HG03354 (cell line): ENCODE results near the gene RNF224.
A peak's percentile ranks its signal among the peaks of the same experiment; 100 is the strongest.
"Not testable (repeated sequence)": the region's sequence is repeated elsewhere in the genome, so short reads cannot be mapped to it uniquely, and the experiment has no call there.

Experiments used
- ATAC-seq: cut with Tn5 transposase; IDR thresholded peaks from one replicate; pipeline ENCODE4 v1.9.1; 2021; ENCODE audit warnings: mild to moderate bottlenecking; ENCODE audit not compliant: unreplicated experiment, poor library complexity, severe bottlenecking

The RNF224 gene

DNA sequence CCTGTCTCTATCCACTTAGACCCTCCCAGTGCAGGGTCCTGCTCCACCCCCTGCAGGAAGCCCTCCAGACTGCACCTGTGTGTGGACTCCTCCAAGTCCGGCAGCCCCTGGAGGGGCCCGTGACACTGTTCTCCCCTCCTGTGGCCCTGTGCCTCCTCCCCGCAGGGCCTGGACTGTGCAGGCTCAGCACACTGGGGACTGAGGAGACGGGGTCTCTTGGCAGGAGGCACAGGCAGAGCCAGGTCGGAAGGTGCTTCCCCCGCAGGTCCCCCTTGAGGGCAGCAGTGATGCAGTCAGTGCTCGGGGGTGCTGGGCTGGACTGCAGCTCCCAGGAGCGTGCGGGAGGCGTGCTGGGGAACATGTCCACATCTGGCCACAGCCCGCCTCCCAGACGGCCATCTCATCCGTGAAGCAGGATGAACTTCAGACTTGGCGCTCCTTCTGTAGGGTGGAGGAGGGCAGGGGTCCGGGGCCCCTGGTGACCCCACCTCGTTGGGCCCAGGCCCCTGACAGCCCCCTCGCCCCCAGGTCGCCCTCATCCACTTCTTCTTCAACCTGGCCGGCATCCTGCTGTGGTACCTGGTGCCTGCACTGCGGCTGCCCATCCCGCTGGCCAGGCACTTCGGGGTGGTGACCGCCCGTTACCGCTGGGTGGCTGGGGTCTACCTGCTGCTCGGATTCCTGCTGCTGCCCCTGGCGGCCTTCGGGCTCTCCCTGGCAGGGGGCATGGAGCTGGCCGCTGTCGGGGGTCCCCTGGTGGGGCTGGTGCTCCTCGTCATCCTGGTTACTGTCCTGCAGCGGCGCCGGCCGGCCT, 8.3 kb downstream of the RNF224 start:
- ATAC-seq: no peak

DNA sequence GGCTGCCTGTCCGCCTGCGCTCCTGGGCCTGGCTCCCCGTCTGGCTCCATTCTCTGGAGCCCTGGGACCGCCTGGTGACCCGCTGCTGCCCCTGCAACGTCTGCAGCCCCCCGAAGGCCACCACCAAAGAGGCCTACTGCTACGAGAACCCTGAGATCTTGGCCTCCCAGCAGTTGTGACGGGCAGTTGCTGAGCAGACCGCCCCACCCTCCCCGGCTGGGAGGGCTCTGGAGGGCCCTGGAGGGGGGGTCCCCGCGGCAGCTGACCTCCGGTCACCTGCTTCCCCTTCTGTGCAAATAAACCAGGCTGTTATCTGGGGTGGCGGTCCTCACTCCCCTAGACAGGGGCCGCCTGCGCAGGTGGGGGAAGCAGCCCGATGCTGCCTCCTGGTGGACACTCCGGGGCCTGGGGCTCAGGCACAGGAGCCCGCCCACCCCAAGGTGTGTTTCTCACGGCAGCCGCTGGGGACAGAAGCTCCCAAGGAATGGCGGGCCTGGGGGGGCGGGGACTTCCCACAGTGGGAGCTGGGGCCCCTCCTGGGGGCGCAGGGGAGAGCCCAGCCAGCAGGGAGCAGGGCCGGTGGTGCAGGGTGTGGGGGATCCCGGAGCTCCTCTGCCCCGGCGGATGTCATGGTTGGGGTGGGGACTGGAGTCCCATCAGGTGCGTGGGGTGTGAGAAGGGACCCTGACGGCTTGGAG, 9.1 kb downstream of the RNF224 start:
- peak; percentile 25 for ATAC-seq

DNA sequence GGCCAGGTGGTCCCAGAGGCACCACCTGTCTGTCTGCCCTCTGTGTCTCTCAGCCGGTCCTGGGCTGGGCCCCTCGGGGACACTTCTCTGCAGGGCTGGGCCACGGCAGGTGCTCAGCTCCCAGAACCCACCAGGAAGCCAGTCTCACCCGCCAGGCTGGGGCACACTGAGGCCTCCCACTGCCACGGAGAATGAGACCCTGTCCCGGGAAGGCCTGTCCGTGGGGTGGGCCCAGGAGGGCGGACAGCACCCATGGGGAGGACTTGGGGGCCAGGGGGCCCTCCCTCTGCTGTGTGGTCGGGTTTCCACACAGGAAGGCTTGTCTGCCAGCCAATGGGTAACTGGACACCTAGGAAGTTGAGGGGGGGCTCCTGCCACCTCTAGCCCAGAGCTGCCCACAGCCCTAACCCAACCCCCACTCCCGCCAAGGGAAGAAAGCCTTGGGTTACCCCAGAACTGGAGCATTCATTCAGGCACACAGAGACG, 9.7 kb downstream of the RNF224 start:
- no peak for ATAC-seq

DNA sequence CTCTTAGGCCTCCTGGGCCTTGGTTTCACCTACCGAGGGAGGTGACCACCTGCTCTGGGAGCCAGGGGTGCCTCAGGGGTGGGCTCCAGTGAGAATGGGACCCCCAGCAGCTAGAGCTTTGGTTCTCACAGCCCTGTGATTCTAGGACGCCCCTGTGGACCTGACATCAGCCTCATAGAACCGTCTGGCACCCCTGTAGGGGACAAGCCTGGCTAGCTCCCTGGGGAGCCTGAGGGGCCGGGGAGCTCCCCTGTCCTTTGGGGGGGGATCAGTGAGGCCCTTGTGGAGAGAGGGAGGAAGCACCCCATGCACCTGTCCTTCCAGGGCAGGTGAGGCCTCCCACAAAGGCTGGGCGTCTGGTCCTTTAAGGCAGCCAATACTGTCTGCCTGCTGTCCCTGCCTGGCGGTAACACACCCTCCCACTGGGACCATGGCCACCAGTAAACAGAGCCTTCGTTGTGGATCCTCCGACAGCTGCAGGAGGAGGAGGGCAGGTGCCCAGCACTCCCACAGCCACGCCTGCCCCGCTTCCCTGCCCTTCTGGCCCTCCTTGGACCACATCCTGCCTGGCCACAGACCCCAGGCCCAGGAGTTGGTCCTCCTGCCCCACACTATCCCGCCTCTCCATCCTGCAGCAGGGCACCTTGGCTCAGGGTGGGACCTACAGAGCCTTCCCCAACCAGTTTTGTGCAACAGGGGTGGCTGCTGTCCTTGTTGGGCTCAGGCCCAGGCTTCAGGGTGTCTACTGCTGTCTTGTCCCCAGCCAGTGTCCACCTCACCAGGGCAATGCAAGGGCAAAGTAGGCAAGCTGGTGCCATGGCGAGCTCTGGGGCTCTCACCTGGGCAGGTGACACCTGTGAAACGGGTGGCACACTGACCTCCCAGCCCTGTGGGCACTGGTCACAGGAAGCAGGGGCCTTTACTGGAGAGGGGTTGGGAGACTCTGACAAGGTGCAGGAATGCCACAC, 10.7 kb downstream of the RNF224 start:
- no peak for ATAC-seq

DNA sequence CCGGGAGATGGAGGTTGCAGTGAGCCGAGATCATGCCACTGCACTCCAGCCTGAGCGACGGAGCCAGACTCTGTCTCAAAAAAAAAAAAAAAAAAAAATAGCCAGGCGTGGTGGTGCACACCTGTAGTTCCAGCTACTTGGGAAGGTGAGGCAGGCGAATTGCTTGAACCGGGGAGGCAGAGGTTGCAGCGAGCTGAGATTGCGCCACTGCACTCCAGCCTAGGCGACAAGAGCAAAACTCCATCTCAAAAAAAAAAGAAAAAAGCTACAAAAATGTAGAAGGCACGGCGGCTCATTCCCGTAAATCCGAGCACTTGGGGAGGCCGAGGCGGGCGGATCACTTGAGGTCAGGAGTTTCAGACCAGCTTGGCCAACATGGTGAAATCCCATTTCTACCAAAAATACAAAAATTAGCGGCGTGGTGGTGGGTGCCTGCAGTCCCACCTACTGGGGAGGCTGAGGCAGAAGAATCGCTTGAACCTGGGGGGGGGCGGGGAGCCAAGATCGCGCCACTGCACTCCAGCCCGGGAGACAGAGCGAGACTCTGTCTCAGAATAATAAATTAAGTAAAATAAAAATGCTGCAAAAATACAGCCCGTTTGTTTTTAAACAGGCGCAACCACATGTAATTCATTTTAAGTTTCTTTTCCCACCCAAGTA, 12.4 kb downstream of the RNF224 start:
- ATAC-seq: not testable (repeated sequence)

DNA sequence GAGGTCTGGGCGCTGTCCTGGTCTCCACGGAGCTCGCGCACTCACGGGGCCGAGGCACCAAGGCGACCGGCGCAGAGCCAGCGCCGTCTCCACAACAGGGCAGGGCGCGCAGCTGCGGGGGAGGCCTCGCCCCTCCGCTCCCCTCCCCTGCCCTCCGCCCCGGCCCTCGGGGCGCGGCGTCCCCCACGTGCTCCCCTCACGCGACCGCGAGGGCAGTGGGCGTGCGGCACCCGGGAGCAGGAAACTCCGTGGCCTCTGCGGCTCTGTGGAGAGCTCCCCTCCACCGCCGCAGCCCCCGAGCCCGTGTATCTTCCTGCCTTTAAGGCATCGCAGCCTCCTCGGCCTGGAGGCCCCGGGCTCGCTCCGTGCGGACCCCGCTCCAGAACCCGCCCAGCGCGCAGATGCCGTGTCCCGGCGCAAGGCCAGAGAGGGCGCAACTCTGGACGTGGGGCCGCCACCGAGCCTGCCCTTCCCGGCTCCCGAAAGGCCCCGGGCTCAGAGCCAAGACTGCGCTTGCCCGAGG, 13.1 kb downstream of the RNF224 start:
- peak; percentile 33 for ATAC-seq

DNA sequence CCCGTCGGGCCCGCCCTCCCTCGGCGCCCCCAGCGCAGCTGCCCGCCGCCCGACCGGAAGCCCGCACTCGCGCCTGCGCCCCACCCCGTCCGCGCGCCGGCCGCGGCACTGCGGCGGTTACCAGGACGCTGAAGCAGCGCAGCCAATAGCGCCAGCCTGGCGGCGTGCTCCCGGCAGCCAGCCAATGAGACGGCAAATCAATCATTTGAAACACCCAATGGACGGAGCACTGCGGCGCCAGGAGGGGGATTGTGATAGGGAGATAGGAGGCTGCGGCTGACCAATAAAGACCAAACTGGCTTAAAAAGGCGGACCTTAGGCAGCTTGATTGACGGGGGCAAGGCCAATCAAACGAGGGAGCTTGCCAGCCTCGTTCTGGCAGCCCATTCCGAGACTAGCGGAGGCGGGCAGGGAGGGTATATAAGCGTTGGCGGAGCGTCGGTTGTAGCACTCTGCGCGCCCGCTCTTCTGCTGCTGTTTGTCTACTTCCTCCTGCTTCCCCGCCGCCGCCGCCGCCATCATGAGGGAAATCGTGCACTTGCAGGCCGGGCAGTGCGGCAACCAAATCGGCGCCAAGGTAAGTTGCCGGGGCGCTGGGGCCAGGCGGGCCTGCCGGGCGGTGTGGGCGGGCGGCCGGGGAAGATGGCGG, 13.7 kb downstream of the RNF224 start, which contains the start of gene TUBB4B:
Gene TUBB4B, plus strand, starts transcription at position 447 of the 649 bp plus-strand sequence. Its CDS starts 74 bp downstream, at position 521.
- ATAC-seq: peak; percentile 77

DNA sequence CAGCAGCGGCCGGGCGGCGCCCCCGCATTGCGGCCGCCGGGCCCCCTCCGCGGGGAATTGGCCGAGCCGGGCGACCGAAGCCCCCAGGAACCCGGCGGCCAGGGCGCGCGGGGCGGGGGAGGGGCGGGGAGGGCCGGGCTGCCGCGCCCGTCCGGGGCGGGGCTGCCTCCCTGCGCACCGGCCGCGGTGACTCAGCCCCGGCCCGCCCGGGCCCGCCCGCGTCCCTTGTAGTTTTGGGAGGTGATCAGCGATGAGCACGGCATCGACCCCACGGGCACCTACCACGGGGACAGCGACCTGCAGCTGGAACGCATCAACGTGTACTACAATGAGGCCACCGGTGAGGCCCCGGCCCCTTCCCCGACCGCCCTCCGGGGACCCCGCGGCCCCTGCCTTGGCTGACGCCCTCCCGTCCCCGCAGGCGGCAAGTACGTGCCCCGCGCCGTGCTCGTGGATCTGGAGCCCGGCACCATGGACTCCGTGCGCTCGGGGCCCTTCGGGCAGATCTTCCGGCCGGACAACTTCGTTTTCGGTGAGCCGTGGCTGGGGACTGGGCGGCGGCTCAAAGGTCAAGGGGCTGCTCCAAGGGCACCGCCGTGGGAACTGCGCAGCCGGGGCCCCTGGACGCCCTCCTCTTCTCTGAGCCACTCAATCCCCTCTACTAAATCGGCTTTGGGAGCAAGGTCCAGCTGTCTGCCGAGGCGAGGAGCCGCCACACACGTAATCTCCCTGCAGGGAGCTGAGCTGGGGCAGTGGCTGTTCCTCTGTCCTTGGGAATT, 14.4 kb downstream of the RNF224 start:
- peak; percentile 1 for ATAC-seq

DNA sequence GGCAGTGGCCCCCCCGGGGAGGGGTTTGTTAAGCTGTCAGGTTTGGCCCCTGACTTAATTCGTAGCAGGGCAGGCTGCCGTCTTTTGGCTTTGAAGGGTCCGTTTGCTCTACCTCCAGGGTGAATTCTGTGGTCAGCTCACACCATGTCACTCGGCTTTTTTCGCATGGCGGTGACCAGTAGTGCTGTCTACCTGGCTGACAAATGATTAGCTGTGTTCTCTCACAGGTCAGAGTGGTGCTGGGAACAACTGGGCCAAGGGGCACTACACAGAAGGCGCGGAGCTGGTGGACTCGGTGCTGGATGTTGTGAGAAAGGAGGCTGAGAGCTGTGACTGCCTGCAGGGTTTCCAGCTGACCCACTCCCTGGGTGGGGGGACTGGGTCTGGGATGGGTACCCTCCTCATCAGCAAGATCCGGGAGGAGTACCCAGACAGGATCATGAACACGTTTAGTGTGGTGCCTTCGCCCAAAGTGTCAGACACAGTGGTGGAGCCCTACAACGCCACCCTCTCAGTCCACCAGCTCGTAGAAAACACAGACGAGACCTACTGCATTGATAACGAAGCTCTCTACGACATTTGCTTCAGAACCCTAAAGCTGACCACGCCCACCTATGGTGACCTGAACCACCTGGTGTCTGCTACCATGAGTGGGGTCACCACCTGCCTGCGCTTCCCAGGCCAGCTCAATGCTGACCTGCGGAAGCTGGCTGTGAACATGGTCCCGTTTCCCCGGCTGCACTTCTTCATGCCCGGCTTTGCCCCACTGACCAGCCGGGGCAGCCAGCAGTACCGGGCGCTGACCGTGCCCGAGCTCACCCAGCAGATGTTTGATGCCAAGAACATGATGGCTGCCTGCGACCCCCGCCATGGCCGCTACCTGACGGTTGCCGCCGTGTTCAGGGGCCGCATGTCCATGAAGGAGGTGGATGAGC, 15.2 kb downstream of the RNF224 start:
- ATAC-seq: no peak

DNA sequence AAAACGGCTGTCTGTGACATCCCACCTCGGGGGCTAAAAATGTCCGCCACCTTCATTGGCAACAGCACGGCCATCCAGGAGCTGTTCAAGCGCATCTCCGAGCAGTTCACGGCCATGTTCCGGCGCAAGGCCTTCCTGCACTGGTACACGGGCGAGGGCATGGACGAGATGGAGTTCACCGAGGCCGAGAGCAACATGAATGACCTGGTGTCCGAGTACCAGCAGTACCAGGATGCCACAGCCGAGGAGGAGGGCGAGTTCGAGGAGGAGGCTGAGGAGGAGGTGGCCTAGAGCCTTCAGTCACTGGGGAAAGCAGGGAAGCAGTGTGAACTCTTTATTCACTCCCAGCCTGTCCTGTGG, 15.9 kb downstream of the RNF224 start:
- ATAC-seq: not testable (repeated sequence)

DNA sequence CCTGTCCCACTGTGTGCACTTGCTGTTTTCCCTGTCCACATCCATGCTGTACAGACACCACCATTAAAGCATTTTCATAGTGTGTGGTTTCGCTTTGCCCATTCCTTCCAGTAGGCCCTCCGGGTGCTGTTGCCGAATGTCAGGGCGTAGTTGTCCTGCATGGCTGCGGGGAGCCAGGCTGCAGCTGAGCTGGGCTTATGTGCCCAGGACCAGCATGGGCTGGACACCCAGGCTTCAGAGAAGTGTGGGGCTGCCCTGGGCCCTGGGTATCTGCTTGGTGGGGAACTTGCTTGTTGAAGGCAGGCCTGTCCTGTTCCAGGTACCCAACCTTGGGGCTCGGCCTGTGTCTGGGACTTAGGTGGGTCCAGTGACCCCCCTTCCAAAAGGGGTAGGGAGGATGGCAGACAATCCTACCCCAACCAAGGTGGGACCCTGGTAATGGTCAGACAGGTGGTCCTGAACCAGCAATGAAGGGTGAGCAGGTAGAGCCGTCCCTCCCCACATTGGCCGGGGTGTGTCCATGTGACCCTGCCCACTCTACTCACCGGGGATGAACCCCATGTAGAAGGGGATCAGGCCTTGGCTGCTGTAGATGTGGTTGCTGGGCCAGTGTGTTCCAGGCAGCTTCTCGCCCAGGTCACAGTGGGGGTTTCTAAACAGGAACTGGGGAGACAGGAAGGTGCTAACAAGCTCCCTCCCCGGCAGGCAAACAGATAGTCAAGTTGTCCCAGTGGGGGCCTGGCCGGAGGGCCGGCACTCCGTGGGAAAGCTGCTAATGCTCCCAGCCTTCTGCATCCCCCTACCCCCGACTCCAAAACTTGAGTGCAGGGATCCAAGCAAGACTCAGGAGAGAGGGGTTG, 16.6 kb downstream of the RNF224 start:
- ATAC-seq: no peak

DNA sequence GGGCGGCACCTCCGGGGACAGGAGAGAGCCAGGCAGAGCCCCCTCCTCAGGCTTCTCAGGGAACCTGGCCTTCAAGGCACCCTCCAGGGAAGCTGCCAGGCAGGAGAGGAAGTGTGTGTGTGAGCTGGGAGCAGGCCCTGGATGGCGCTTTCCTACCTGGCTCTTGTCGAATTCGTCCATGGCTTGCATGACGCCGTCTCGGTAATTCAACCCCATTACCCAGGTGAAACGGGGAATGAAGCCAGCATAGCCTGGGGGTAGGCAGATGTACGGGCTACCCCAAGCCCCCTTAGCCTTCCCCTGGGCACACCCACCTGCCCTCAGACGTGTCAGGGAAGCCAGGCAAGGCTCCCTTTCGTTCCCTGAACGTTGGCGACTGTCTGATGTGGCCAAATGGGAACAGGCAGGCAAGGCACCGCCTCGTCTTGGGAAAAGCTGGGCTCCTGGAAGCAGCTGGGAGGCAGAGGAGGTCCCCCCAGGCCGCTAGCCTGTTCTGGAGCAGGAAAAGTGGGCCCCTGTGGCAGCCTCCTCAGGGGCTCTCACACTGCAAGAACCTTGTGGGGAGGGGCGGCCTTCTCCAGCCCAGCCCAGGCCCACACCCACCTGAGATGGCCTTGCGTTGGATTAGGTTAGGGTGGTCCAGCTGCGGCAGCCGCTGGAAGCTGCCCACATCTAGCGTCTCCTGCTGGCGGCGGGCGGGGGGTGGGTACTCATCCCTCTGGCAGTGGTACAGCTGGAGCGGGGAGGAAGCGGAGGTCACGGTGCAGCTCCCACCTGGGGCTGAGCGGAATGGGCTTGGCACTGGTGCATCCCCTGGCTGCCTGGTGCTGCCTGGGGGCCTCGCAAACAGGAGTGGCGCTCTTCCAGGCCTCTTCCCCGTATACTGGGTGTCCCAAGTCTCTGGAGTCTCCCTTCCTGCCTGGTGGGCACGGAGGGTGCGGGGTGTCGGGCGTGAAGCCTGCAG, 17.5 kb downstream of the RNF224 start:
- ATAC-seq: no peak

DNA sequence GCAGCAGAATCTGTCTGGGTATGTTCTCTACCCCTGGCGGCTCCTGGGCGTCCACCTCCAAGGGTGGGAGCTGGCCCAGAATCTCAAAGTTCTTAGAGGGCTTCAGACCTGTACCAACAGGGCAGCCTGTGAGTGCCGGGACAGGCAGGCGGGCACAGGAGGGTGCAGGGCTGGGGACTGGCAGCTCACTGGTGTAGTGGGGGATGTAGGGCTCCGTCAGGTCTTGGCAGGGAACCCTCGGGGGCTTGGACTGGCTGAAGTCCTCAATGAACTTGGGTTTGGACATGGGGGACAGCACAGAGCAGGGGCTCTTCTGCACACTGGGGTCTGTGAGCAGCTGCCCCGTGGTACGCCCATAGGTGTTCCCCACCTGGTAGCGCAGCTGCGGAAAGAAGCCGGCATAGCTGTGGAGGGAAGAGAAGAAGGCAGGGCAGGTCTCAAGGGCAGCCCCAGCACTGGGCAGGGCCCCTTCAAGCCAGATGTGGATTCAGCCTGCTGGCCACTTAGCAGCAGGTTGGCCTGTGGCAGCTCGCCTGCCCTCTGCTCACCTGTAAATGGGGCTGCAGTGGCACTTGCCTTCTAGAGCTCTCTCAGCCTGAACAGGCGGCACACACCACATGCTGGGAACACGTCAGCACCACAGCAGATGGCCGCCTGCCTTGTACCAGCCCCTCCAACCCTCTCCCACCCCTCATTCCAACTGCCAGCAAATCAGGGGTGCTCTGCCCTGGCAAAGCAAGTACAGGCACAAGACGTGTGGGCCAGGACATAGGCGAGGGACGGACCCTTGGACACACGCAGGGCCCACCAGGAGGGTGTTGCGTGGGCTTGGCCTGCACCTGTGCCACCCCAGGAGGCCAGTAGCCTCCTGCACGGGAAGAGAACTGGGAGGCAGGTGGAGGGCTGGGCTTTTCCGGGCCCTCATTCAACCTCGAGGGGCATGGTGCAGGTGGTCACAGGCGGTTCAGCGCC, 18.4 kb downstream of the RNF224 start:
- ATAC-seq: no peak
